Astrocyte of the spinal cord (primary cell): ENCODE measurements around the gene ITPR2.

ENCODE experiments used
- DNase-seq: peaks from one replicate; pipeline ENCODE4 v3.0.0; 2011; ENCODE audit warnings: low read depth, low spot score
- H3K4me3 ChIP-seq: 2 replicates; pipeline ENCODE4 v1.5.1; 2011; ENCODE audit warnings: low read depth, mild to moderate bottlenecking, low read length, moderate library complexity
- CTCF ChIP-seq: IDR thresholded peaks from 2 replicates; pipeline ENCODE4 v1.5.1; 2012; ENCODE audit warnings: low read depth, mild to moderate bottlenecking, low read length, inconsistent platforms
- in situ Hi-C: cut with HindIII; loops from 2 replicates; pipeline ENCODE4 v1.10.0; 2017; ENCODE audit warnings: low sequenced_read_pairs

Gene ITPR2

DNA sequence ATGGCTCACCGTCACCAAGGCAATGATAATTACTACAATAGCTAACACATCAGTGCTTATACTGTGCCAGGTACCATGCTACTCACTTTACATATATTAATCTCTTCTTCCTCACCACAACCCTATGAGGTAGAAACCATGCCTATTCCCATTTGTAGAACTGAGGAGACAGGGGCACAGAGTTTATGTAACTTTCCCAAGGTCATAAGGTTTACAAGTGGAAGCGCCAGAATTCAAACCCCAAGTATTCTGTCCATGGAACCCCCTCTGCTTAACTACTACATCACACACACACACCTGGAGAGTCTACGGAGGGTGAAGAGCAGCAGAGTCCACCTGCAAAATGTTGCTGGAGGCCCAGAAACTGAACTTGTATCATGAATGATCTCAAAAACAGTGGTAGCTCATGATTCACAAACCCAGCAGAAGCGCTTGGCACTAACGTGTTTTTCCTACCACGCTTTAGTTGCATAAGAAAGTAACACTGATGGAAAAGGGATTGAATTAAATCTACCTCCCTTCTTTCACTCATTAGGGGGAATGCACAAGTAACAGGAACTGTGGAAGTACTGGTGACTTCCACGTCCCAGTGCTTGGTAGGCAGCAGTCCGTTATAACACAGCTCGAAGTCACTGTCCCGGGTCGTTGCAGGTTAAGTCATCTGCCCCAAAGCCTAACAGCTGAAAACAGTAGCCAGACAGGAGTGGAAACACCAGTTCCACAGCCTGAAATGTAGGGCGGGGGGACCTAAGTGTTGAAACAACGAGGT lies 2.0 kb downstream of the ITPR2 start:
- no peak for DNase-seq
- in situ Hi-C loops = no loop called here
- peak overlapping the region; percentile 31 for H3K4me3 ChIP-seq
- no peak for TF ChIP-seq CTCF

GRCh38 chr12:26830363-26830762 lies 2.6 kb downstream of the ITPR2 start:
- no peak for TF ChIP-seq CTCF
- DNase-seq = no peak
- in situ Hi-C loops = no loop called here
- H3K4me3 ChIP-seq = no peak overlapping the region

DNA sequence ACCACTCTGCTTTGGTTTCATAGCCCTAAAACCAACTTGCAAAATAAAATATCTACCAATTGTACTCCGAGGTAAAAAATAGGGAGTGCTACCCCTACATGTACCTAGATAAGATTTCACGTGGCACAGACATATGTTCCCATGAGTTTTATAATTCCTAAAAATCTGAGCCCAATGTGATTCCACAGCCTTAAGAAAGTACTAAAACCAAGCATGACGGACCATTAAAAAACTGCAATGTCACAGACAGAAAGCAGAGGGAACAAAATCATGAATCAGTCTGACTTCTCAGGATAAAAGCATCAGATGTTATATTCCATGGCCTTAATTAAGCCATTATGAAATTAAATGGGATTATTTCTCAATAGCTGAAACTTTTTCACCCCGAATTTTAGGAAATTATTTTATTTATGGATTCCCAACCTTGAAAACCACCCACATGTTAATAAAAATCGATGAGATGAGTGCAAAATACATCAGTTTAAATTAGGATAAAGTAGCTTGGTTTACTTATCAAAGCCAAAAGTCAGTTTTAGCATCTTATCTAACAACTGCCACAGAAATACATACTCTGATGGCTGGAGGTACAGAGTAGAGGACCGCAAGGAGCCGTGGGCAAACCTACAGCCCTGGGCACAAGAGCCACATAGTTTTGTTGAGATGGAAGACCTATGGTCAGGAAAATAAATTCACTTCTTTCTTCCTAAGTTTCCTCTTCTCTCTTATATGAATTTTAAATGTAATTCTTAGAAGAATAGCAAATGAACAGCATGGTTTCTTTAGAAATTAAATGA lies 4.5 kb downstream of the ITPR2 start:
- no peak for DNase-seq
- no peak for TF ChIP-seq CTCF
- in situ Hi-C loops = no loop called here
- no peak overlapping the region for H3K4me3 ChIP-seq

GRCh38 chr12:26826437-26826836 lies 6.6 kb downstream of the ITPR2 start:
- no peak for TF ChIP-seq CTCF
- no peak for DNase-seq
- H3K4me3 ChIP-seq = no peak overlapping the region
- in situ Hi-C loops = no loop called here

DNA sequence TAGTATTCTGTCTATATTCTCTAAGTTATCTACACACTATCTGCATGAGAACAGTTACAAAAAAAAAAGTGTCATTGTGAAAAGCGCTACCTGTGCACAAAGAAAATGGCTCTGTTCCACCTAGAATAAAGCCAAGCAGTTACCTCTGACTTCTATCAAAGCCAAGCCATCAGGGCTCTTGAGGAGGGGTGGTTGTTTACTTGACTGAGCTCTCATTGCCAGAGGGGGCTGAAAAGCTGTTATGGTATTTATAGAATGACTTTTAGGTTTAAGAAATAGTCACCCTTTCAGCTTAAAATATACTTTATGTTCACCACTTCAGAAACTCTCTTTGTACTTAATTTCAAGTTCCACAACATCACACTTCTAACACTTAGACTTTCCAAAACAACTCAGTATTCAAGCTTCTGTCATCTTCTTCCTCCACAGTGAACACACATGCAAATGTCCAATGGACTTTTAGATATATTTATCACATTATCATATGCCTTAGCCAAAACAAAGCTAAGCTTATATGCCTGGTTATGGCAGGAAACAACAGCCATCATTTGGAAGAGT lies 7.5 kb downstream of the ITPR2 start:
- no peak for TF ChIP-seq CTCF
- no peak overlapping the region for H3K4me3 ChIP-seq
- DNase-seq = no peak
- in situ Hi-C loops = no loop called here

GRCh38 chr12:26823390-26823789 lies 9.6 kb downstream of the ITPR2 start:
- in situ Hi-C loops = no loop called here
- no peak for TF ChIP-seq CTCF
- DNase-seq = no peak
- H3K4me3 ChIP-seq = no peak overlapping the region
